Measurements from ENCODE around the gene PDE8A.

DNA sequence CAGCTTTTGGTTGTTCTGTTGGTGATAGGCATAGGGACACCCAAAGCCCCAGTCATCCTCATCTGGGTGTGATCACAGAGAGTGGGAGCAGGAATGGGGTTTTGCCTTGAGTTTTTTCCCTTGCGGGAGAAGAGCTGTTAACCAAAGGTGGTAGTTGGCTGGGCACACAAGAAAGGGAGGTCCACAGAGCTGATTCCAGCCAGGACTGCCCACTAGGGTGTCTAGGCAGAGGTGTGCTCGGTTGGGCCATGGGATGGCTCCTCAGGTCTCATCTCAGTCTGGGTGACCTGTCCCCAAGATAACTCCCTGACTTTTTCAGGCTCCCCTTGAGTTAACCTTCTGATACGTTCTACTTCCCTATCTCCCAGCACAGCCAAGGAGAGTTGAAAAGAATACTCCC is 134.8 kb downstream of the PDE8A start:
- TF ChIP-seq, protein P1, sequence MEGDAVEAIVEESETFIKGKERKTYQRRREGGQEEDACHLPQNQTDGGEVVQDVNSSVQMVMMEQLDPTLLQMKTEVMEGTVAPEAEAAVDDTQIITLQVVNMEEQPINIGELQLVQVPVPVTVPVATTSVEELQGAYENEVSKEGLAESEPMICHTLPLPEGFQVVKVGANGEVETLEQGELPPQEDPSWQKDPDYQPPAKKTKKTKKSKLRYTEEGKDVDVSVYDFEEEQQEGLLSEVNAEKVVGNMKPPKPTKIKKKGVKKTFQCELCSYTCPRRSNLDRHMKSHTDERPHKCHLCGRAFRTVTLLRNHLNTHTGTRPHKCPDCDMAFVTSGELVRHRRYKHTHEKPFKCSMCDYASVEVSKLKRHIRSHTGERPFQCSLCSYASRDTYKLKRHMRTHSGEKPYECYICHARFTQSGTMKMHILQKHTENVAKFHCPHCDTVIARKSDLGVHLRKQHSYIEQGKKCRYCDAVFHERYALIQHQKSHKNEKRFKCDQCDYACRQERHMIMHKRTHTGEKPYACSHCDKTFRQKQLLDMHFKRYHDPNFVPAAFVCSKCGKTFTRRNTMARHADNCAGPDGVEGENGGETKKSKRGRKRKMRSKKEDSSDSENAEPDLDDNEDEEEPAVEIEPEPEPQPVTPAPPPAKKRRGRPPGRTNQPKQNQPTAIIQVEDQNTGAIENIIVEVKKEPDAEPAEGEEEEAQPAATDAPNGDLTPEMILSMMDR (IDR thresholded peaks at IDR 0.05), result no peak
- TF ChIP-seq POLR2A (IDR thresholded peaks at IDR 0.05), result no peak

All from right lobe of liver (tissue), 4 donors.